Ovary (tissue), 9 donors: ENCODE data around the gene ABCC3. TPM values are rescaled to one million over a fixed set of nuclear protein-coding genes. Genes with fewer than 3 reads are reported as not detected.

Source experiments
- DNase-seq, 5 donors: peaks; one replicate each; pipeline ENCODE4 v3.0.0-alpha.2; 2019 to 2020
- H3K27ac ChIP-seq, 2 donors: fragments of 200-600 bp; one replicate each; pipeline versions ENCODE4 v1.5.1 to v1.8.0; 2019 to 2022
- H3K27me3 ChIP-seq: fragments of 200-600 bp; one replicate; pipeline ENCODE4 v1.8.0; 2022
- H3K36me3 ChIP-seq: fragments of 200-600 bp; sonication (generic); one replicate; pipeline ENCODE4 v1.5.1; 2019
- H3K4me1 ChIP-seq: one replicate; pipeline ENCODE4 v1.8.1; 2013; ENCODE audit warnings: mild to moderate bottlenecking, moderate library complexity; ENCODE audit not compliant: insufficient read depth
- H3K4me3 ChIP-seq: fragments of 200-600 bp; sonication (generic); one replicate; pipeline ENCODE4 v1.5.1; 2017
- H3K9me3 ChIP-seq, 2 donors: fragments of 200-600 bp in 1 of 2; sonication (generic) in 1 of 2; one replicate each; pipeline versions ENCODE4 v1.5.1 to v1.8.1; 2013 to 2019; ENCODE audit warnings: mild to moderate bottlenecking in 1 of 2, moderate library complexity in 1 of 2
- EP300 ChIP-seq: sonication (generic); formaldehyde crosslinking; IDR thresholded peaks from one replicate; pipeline ENCODE4 v1.6.1; 2017; ENCODE audit warnings: antibody characterized with exemption
- POLR2A ChIP-seq: fragments of 450-650 bp; IDR thresholded peaks from one replicate; pipeline ENCODE4 v1.6.1; 2017; ENCODE audit warnings: antibody characterized with exemption, mild to moderate bottlenecking, moderate library complexity
- WGBS, 3 donors: extraction: QIAGEN DNeasy Blood & Tissue Kit in 1 of 3; methylation state at CpG; one replicate each; pipeline versions ENCODE4 v1.1.5 to v1.1.7; 2013 to 2017; 5-methylcytosine and 5-hydroxymethylcytosine counted together
- intact Hi-C, 4 donors: fragments of 100-400 bp; cut with DNase I; formaldehyde crosslinking; loops; one replicate each; pipeline versions ENCODE4 v1.11.0 to v1.15.1; 2022 to 2023
- polyA plus RNA-seq, 2 donors: library from polyadenylated mRNA; stranded (reverse); fragments of 200-250 nt in 1 of 2; fragments of 350-450 nt in 1 of 2; fragmentation: Illumina TruSeq in 1 of 2; extraction: RNeasy Lipid Tissue Mini Kit (QIAGEN cat#74804) in 1 of 2; gene quantifications; one replicate each; pipeline ENCODE4 v1.2.3, GENCODE V29; 2013 to 2014
- total RNA-seq, 7 donors: library from RNA; depleted of rRNA in 2 of 7; stranded (reverse); fragments of >200 nt in 2 of 7; fragmentation: NEBNext Ultra II Directional in 3 of 7; extraction: Animal tissue kit (Norgen Biotek cat#: 25700) in 3 of 7; gene quantifications; one replicate each; pipeline versions ENCODE4 v1.1.0 to v1.2.4, GENCODE V29; 2016 to 2023
- TF ChIP-seq, protein P1 (sequence below), 3 donors: fragments of 450-650 bp in 2 of 3; fragments of 200-600 bp in 1 of 3; IDR thresholded peaks; one replicate each; pipeline versions ENCODE4 v1.5.1 to v1.8.0; 2016 to 2022; ENCODE audit warnings: antibody characterized with exemption in 3 of 3, mild to moderate bottlenecking in 1 of 3
- donor health status: DM: no; HTN: no; CAD: no; lungs with moderate emphysema.
- donor health status: DM: no; HTN: no; CAD: no.
- donor health status: Bipolar disorder and iron deficiency.
- donor health status: DM: yes; HTN: yes; CAD: no.
- donor health status: DM: no; HTN: no; CAD: no.
- donor health status: DM: yes; HTN: yes; CAD: no.

ABCC3 gene
- total and polyA plus RNA-seq, 9 donors, result 1.4 to 14.2 (median 5.2) TPM

DNA sequence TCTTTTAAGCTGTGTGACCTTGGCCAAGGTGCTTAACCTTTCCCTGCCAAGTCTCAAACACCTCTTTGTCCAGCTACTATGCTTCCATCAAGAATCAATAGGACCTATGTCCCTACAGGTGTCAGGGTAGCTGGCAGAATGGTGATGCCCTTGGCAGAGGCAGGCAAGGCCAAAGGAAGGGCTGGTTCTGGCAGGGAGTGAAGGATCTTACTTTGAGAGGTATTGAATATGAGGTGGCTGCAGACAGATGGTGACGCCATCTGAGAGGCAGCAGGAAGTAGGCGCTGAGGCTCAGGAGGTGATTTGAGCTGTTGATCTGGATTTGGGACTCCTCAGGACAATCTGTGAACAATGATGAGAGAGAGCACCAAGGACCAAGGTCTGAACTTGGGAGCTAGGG is 12.5 kb downstream of the ABCC3 start:
- H3K9me3 ChIP-seq, result no peaks in the 10 kb centered on the region
- TF ChIP-seq EP300 (no peak), POLR2A (no peak)
- TF ChIP-seq, protein P1, sequence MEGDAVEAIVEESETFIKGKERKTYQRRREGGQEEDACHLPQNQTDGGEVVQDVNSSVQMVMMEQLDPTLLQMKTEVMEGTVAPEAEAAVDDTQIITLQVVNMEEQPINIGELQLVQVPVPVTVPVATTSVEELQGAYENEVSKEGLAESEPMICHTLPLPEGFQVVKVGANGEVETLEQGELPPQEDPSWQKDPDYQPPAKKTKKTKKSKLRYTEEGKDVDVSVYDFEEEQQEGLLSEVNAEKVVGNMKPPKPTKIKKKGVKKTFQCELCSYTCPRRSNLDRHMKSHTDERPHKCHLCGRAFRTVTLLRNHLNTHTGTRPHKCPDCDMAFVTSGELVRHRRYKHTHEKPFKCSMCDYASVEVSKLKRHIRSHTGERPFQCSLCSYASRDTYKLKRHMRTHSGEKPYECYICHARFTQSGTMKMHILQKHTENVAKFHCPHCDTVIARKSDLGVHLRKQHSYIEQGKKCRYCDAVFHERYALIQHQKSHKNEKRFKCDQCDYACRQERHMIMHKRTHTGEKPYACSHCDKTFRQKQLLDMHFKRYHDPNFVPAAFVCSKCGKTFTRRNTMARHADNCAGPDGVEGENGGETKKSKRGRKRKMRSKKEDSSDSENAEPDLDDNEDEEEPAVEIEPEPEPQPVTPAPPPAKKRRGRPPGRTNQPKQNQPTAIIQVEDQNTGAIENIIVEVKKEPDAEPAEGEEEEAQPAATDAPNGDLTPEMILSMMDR (IDR thresholded peaks at IDR 0.05), result no peak
- no peak for DNase-seq
- no peak overlapping the region for H3K4me3 ChIP-seq
- intact Hi-C loops, result no loop called here
- H3K4me1 ChIP-seq, result no peaks in the 10 kb centered on the region
- no peaks in the 10 kb centered on the region for H3K27me3 ChIP-seq
- H3K27ac ChIP-seq, result no peak overlapping the region
- WGBS, 3 donors, result 70 to 98% (median 96%) methylated on average over 2 of the region's 2 CpGs
- H3K36me3 ChIP-seq, result no peaks in the 10 kb centered on the region

DNA sequence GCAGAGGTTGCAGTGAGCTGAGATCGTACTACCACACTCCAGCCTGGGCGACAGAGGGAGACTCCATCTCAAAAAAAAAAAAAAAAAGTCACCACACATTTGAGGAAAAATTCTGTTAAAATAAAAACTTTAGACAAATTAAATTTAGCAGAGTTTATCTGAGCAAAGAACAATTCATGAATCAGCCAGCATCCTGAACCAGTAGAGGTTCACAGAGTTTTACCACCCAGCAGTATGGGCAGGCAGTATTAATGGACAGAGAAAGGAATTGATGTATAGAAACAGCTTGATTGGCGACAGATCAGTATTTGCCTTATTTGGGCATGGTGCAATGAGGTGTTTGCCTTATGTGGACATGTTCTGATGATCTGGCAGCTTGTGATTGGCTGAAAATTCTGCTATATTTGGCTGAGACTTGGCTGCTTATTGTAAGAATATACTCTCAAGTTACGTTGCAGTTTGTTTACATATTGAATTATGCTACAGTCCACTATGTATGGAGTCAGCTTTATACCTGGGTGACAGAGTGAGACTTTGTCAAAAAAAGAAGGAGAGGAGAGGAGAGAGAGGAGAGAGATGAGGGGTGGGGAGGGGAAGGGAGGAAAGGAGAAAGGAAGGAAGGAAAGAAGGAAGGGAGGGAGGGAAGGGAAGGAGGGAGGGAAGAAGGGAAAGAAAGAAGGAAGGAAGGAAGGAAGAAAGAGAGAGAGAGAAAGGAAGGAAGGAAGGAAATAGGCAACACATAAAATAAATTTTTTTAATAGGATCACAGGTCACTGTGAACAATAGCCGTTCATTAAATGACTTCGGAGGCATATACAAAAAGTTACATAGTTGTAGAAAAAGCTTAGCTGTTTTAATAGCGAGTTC is 14.6 kb downstream of the ABCC3 start:
- H3K4me1 ChIP-seq, result no peaks in the 10 kb centered on the region
- DNase-seq, result no peak
- H3K36me3 ChIP-seq, result no peaks in the 10 kb centered on the region
- H3K9me3 ChIP-seq, result no peaks in the 10 kb centered on the region
- intact Hi-C loops, result no loop called here
- H3K4me3 ChIP-seq, result no peak overlapping the region
- no peak overlapping the region for H3K27ac ChIP-seq
- H3K27me3 ChIP-seq, result no peaks in the 10 kb centered on the region
- TF ChIP-seq EP300 (no peak), POLR2A (no peak)
- TF ChIP-seq, protein P1 (IDR thresholded peaks at IDR 0.05), result no peak
- 74 to 80% (median 78%) methylated on average over 7 of the region's 7 CpGs for WGBS, 3 donors

- no peak for DNase-seq
- intact Hi-C loops, result no loop called here
- no peak for TF ChIP-seq POLR2A
- TF ChIP-seq, protein P1 (IDR thresholded peaks at IDR 0.05), result no peak
- TF ChIP-seq EP300, result no peak
- no peaks in the 10 kb centered on the region for H3K36me3 ChIP-seq
- no peaks in the 10 kb centered on the region for H3K27me3 ChIP-seq
- no peak overlapping the region for H3K27ac ChIP-seq
- H3K4me3 ChIP-seq, result no peak overlapping the region
- H3K9me3 ChIP-seq, result no peaks in the 10 kb centered on the region
- 95 to 96% (median 95%) methylated on average over 2 of the region's 2 CpGs for WGBS, 3 donors
- H3K4me1 ChIP-seq, result no peaks in the 10 kb centered on the region
Measured at GRCh38 chr17:50651661-50652060, 17.0 kb downstream of the ABCC3 start.

DNA sequence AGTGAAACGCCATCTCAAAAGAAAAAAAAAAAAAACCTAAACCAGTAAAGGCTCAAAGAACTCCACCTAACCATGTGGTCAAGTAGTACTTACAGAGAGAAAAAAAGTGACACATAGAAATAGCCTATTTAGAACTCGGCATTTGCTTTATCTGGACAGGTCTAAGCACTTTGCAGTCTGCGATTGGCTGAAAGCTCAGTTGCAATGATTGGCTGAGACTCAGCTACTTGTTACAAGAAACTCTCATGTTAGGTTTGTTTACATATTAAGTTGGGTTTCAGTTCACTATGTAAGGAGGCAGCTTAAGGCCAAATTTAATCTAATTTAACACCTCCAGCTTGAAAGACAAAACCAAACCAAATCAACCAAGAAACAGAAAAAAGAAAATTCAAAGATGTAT is 19.1 kb downstream of the ABCC3 start:
- 80 to 86% (median 83%) methylated on average over 3 of the region's 3 CpGs for WGBS, 3 donors
- H3K36me3 ChIP-seq, result no peaks in the 10 kb centered on the region
- no peak overlapping the region for H3K27ac ChIP-seq
- intact Hi-C loops, result no loop called here
- no peak overlapping the region for H3K4me3 ChIP-seq
- H3K27me3 ChIP-seq, result no peaks in the 10 kb centered on the region
- H3K9me3 ChIP-seq, result no peaks in the 10 kb centered on the region
- no peaks in the 10 kb centered on the region for H3K4me1 ChIP-seq
- TF ChIP-seq, protein P1 (IDR thresholded peaks at IDR 0.05), result no peak
- no peak for TF ChIP-seq POLR2A
- TF ChIP-seq EP300, result no peak
- no peak for DNase-seq
